Erythroblast (primary cell): Measurements from ENCODE around the gene RPL27A.

Experiments used
- GATA1 ChIP-seq: IDR thresholded peaks from 2 replicates; pipeline ENCODE4 v1.6.1; 2011; ENCODE audit warnings: low read depth, mild to moderate bottlenecking, control low read depth, low read length, moderate library complexity
- POLR2A ChIP-seq: IDR thresholded peaks from 2 replicates; pipeline ENCODE4 v1.6.1; 2011; ENCODE audit warnings: mild to moderate bottlenecking, low read length

DNA sequence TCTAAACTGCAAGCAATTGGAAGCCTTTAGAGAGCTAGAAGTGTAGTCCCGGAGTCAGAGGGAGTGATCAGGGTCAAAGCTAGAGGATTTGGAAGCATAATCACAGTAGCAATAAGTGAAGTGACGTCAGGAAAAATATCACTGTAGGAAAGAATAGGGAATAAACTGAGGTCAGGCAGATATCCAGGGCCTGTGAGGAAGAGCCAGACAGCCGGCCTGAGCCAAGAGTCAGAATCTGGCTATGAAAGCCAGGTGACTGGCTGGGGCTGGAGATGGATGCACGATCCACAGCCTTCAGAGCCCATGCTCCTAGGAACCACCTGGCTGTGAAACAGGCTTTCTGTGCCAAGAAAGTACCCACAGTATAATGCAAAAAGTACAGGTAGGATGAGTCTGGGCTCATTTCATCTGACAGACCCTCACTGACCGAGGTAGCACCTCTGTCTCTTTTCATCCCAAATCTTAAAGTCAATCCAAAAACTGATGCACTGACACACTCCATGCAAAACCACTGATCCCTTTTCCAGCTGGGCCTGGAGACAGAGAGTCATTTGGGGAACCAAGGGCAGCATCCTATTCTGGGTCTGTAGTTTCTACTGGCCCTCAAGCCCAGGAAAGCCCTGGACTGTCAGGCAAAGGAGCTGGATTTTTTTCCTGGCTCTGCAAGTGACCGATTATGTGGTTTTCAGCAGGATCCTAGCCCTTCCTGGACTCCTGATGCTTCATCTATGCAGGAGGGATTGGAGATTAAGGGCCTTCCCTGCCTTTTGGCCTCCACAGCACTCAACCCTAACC lies 21.4 kb upstream of the RPL27A start:
- TF ChIP-seq POLR2A (no peak), GATA1 (no peak)
